Activated B cell treated with CpG ODN at 0.5 μM for 24 hours (primary cell): Measurements from ENCODE around the gene OSBPL10. TPM values are rescaled to one million over a fixed set of nuclear protein-coding genes. Genes with fewer than 3 reads are reported as not detected.

Experiments used
- ATAC-seq: fragments of 200-7000 bp; cut with Tn5 transposase; one replicate; pipeline ENCODE4 v1.10.0; 2021; ENCODE audit warnings: low read depth, mild to moderate bottlenecking, moderate library complexity
- CTCF ChIA-PET: fragments of 350-600 bp; sonication (Branson Sonifier 250); formaldehyde crosslinking; loops from one replicate; lab custom pipeline; 2021; ENCODE audit warnings: antibody characterized with exemption; lab: Charles Lee
- POLR2A ChIA-PET: fragments of 350-600 bp; sonication (Branson Sonifier 250); formaldehyde crosslinking; loops from one replicate; lab custom pipeline; 2021; ENCODE audit warnings: antibody characterized with exemption; lab: Charles Lee
- DNase-seq: peaks from one replicate; pipeline ENCODE4 v3.0.0; 2022
- H3K27ac Mint-ChIP-seq: one replicate; pipeline ENCODE4 v1.8.0; 2020; ENCODE audit warnings: mixed read lengths
- H3K27me3 Mint-ChIP-seq: one replicate; pipeline ENCODE4 v1.8.0; 2021; ENCODE audit warnings: mixed read lengths
- H3K36me3 Mint-ChIP-seq: one replicate; pipeline ENCODE4 v1.8.0; 2021; ENCODE audit warnings: low read depth, mixed read lengths
- H3K4me1 Mint-ChIP-seq: one replicate; pipeline ENCODE4 v1.8.0; 2021; ENCODE audit warnings: mixed read lengths
- H3K4me3 Mint-ChIP-seq: one replicate; pipeline ENCODE4 v1.8.0; 2020; ENCODE audit warnings: mild to moderate bottlenecking, mixed read lengths
- H3K9me3 Mint-ChIP-seq: one replicate; pipeline ENCODE4 v1.8.0; 2020; ENCODE audit warnings: mixed read lengths
- intact Hi-C: fragments of 100-400 bp; cut with micrococcal nuclease; formaldehyde crosslinking; loops from one replicate; pipeline ENCODE4 v1.15.1; 2024
- total RNA-seq: library from RNA; stranded (reverse); gene quantifications from 2 replicates; pipeline ENCODE4 v1.2.3, GENCODE V29; 2022
- TF ChIP-seq, protein P1 (sequence below): fragments of 200-600 bp; IDR thresholded peaks from one replicate; pipeline ENCODE4 v1.8.0; 2022; ENCODE audit warnings: antibody characterized with exemption, mild to moderate bottlenecking

OSBPL10 gene, protein sequence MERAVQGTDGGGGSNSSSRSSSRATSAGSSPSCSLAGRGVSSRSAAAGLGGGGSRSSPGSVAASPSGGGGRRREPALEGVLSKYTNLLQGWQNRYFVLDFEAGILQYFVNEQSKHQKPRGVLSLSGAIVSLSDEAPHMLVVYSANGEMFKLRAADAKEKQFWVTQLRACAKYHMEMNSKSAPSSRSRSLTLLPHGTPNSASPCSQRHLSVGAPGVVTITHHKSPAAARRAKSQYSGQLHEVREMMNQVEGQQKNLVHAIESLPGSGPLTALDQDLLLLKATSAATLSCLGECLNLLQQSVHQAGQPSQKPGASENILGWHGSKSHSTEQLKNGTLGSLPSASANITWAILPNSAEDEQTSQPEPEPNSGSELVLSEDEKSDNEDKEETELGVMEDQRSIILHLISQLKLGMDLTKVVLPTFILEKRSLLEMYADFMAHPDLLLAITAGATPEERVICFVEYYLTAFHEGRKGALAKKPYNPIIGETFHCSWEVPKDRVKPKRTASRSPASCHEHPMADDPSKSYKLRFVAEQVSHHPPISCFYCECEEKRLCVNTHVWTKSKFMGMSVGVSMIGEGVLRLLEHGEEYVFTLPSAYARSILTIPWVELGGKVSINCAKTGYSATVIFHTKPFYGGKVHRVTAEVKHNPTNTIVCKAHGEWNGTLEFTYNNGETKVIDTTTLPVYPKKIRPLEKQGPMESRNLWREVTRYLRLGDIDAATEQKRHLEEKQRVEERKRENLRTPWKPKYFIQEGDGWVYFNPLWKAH
- total RNA-seq: 125 and 137 TPM in 2 replicates

- H3K36me3 Mint-ChIP-seq: peaks cover 51% of the 10 kb centered on the region
- TF ChIP-seq, protein P1, sequence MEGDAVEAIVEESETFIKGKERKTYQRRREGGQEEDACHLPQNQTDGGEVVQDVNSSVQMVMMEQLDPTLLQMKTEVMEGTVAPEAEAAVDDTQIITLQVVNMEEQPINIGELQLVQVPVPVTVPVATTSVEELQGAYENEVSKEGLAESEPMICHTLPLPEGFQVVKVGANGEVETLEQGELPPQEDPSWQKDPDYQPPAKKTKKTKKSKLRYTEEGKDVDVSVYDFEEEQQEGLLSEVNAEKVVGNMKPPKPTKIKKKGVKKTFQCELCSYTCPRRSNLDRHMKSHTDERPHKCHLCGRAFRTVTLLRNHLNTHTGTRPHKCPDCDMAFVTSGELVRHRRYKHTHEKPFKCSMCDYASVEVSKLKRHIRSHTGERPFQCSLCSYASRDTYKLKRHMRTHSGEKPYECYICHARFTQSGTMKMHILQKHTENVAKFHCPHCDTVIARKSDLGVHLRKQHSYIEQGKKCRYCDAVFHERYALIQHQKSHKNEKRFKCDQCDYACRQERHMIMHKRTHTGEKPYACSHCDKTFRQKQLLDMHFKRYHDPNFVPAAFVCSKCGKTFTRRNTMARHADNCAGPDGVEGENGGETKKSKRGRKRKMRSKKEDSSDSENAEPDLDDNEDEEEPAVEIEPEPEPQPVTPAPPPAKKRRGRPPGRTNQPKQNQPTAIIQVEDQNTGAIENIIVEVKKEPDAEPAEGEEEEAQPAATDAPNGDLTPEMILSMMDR: no peak
- DNase-seq: peak; percentile 63
- intact Hi-C loops: loop anchor here (1.0 to 10.0 kb wide), 6 partner anchors 19 to 447 kb away; partner anchors contain the start of genes GPD1L and STT3B
- no peaks in the 10 kb centered on the region for H3K9me3 Mint-ChIP-seq
- H3K27ac Mint-ChIP-seq: peak within 1 kb of the TSS; percentile 92
- ATAC-seq: peak; percentile 62
- H3K4me1 Mint-ChIP-seq: peaks cover 85% of the 10 kb centered on the region
- POLR2A ChIA-PET: interaction anchor here (0.6 to 6.1 kb wide), 21 partner anchors 10 to 226 kb away, joined by 3 to 65 read pairs (median 4); partner anchors contain the start of gene GPD1L
- CTCF ChIA-PET: interaction anchor here (0.6 to 2.9 kb wide), 10 partner anchors 11 to 125 kb away, joined by 3 to 13 read pairs (median 4); no protein-coding TSS in a partner anchor
- peak within 1 kb of the TSS; percentile 97 for H3K4me3 Mint-ChIP-seq
- H3K27me3 Mint-ChIP-seq: no peaks in the 10 kb centered on the region
Measured at GRCh38 chr3:31981206-31982181, at the start of gene OSBPL10, which contains the start of gene ZNF860. Gene OSBPL10 (minus strand): TSS chr3:31981262. CDS start chr3:31981179, 83 bp downstream. Gene ZNF860 (plus strand): TSS chr3:31981750. CDS start chr3:31989080, 7,330 bp downstream.

DNA sequence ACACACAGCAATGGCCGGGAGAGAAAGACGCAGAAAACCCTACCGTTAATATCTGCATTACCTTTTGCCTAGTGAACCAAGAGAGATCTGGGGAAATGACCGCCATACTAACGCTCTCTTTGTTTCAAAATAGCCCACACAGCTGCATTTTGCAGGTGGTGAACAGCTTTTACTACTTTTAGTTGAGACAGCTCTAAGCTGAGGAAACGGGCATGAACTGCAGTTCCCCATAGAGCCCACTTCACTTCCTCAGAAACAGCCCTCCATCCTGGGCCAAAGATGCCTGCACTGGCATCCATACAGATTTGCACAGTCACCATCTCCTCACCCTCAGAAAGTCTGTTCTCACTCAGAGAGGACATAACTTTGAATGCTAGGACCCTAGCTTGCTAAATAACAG, 45.5 kb upstream of the OSBPL10 start:
- peaks cover 27% of the 10 kb centered on the region for H3K4me1 Mint-ChIP-seq
- ChIA-PET POLR2A (no interaction called here), CTCF (interaction anchor here (1.2 to 1.5 kb wide), 2 partner anchors 8 to 118 kb away, joined by 3 to 4 read pairs; no protein-coding TSS in a partner anchor)
- no peaks in the 10 kb centered on the region for H3K9me3 Mint-ChIP-seq
- H3K36me3 Mint-ChIP-seq: no peaks in the 10 kb centered on the region
- H3K27ac Mint-ChIP-seq: peak overlapping the region; percentile 31
- TF ChIP-seq, protein P1: no peak
- ATAC-seq: peak; percentile 87
- intact Hi-C loops: no loop called here
- no peaks in the 10 kb centered on the region for H3K27me3 Mint-ChIP-seq
- H3K4me3 Mint-ChIP-seq: peak overlapping the region; percentile 61
- no peak for DNase-seq

DNA sequence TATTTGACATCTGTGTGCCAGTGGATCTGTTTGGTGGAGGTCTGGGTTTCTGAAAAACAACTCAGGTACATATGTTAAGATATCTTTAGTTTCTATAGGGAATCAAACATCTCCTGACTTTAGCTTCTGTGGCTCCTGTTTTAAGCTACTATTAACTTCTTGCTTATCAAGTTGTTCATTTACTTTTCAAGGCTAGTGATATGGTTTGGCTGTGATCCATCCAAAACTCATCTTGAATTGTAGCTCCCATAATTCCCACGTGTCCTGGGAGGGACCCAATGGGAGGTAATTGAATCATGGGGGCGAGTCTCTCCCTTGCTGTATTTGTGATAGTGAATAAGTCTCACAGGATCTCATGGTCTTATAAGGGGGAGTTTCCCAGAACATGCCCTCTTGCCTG, 41.9 kb upstream of the OSBPL10 start:
- H3K4me1 Mint-ChIP-seq: peaks cover 33% of the 10 kb centered on the region
- ATAC-seq (no peak), DNase-seq (no peak)
- H3K36me3 Mint-ChIP-seq: no peaks in the 10 kb centered on the region
- CTCF ChIA-PET: no interaction called here
- no peaks in the 10 kb centered on the region for H3K9me3 Mint-ChIP-seq
- no peaks in the 10 kb centered on the region for H3K27me3 Mint-ChIP-seq
- TF ChIP-seq, protein P1: no peak
- intact Hi-C loops: no loop called here
- POLR2A ChIA-PET: no interaction called here
- no peak overlapping the region for H3K27ac Mint-ChIP-seq
- H3K4me3 Mint-ChIP-seq: no peak overlapping the region

DNA sequence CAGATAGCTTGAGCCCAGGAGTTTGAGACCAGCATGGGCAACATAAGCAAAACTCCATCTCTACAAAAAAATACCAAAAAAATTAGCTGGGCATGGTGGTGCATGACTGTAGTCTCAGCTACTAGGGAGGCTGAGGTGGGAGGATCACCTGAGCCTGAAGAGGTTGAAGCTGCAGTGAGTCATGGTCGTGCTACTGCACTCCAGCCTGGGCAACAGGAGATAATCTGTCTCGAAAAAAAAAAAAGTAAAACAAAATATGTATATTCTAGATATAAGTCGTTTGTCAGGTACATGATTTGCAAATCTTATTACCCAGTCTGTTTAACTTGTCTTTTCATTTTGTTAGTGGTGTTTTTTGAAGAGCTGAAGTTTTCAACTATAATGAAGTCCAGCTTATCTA, 40.7 kb upstream of the OSBPL10 start:
- CTCF ChIA-PET: interaction anchor here (0.5 kb wide), 1 partner anchor 12 kb away, joined by 3 read pairs; no protein-coding TSS in a partner anchor

More for the DNA sequence above, 40.7 kb upstream of the OSBPL10 start:
- intact Hi-C loops: no loop called here
- Mint-ChIP-seq H3K9me3 (no peaks in the 10 kb centered on the region), H3K27ac (no peak overlapping the region), H3K27me3 (no peaks in the 10 kb centered on the region), H3K4me3 (no peak overlapping the region), H3K36me3 (no peaks in the 10 kb centered on the region), H3K4me1 (peaks cover 28% of the 10 kb centered on the region)
- POLR2A ChIA-PET: interaction anchor here (0.7 kb wide), 2 partner anchors 17 to 22 kb away, joined by 3 to 6 read pairs; no protein-coding TSS in a partner anchor
- TF ChIP-seq, protein P1: no peak
- no peak for DNase-seq
- no peak for ATAC-seq
